ENCODE data around the gene C12orf75. TPM values are rescaled to one million over a fixed set of nuclear protein-coding genes. Genes with fewer than 3 reads are reported as not detected.
"Not testable (repeated sequence)": the region's sequence is repeated elsewhere in the genome, so short reads cannot be mapped to it uniquely, and the experiment has no call there.

Gene C12orf75
- total RNA-seq, 1 experiment from 2014 or later = 49.7 TPM

DNA sequence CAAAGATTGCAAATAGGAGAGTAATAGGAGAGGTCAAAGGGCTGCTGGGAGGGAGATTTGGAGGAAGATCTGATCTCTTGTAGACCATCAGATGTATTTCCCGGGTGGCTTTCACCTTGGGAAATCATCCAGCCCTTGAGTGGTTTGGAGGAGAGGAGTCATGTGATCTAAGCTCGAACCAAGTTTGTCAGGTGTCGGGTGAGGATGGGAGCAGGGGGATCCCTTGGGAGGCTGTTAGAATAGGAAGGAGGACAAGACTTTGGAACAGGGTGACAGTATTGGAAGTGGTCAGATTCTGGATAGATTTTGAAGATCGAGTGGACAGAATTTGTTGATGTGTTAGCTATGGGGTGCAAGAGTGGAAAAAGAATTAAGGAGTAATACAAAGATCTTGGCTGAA is 46.6 kb downstream of the C12orf75 start:
- no peak for DNase-seq (ENCODE audit: low spot score)

DNA sequence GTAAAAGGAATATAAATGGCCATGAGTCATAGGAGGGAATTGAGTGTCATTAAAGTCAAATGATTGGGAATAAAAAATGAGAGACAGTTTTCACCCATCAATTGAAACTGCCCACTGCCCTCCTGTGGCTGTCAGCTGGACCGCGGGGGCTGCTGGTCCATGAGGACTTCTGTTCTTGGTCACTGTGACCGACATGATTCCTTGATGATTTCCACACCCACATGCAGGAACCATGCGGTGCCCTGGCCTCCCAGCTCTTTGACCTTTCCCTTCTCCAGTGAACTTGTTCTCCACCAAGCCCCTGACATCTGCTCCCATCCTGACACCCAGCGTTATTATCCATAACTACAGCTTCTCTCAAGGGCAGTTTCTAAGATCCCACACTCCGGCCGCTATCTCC is 48.4 kb downstream of the C12orf75 start:
- DNase-seq (ENCODE audit: low spot score) = no peak

DNA sequence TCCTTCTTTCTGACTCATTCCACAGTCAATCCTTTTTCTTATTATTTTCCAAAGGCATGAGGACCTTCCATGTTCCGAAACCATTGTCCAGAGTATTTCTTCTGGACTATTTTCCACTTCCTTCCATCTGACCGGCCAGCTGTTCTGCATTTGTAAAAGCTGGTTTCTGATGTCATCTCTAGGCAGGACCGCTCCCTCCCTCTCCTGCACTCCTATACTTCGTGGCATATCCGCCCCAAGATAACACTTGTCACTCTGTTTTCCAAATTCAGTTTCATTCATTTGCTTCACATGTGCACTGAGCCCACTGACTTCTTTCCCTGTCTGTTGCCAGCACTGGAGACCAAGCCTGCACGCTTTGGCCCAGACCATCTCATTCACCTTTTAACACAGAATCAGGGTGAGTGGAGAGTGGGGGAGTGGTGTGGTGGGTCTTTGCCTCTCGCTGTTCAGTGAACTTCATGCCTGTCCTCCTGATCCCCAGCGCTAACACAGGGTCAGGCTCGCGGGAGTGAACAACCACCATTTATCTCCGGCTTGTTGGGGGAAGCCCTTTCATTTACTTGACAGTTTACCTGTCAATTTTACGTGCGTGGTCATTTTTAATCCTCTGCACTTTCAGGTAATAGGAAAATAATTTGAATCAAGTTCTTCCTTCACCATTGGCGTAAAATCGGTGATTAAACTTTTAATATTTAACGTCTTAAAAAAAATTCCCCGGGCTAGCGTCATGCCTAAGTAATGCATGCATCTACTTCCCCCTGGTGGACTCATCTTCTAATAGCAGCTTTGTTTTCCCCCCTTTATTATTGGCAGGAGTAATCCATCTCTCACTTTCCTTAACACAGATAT is 52.5 kb downstream of the C12orf75 start:
- DNase-seq (ENCODE audit: low spot score) = peak; percentile 32

DNA sequence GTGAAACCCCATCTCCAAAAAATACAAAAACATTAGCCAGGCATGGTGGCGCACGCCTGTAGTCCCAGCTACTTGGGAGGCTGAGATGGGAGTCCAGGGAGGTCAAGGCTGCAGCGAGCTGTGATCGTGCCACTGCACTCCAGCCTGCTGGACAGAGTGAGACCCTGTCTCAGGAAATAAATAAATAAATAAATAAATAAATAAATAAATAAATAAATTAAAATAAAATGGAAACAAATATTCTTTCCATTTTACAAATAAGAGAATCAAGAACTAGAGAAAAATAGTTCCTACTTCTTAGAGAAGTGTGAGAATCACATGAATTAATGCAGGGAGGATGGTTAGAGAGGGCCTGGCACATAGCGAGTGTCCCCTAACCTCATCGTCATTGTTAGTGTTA is 53.7 kb downstream of the C12orf75 start:
- DNase-seq (ENCODE audit: low spot score) = no peak

DNA sequence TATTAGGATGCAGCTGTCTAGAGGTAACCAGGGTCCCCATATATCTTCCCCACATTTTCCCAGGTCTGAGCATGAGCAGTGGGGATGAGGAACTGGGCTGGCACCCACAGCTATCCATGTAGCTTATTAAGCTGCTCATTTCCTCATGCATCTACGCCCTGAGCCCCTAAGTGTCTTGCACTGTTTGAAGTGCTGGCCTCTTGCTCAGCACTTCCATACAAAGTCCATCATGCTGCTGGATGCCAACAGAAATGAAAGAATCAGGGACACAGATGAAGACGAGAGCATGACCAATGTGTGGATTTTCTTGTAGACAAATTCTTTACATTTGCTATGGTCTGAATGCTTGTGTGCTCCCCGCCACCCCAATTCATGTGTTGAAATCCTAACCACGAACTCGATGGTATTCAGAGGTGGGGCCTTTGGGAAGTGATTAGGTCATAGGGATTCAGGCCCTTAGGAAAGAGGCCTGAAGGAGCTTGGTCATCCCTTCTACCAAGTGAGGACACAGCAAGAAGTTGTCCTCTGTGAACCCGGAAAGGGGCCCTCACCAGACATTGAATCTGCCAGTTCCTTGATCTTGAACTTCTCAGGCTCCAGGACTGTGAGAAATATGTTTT is 54.5 kb downstream of the C12orf75 start:
- DNase-seq (ENCODE audit: low spot score) = no peak

DNA sequence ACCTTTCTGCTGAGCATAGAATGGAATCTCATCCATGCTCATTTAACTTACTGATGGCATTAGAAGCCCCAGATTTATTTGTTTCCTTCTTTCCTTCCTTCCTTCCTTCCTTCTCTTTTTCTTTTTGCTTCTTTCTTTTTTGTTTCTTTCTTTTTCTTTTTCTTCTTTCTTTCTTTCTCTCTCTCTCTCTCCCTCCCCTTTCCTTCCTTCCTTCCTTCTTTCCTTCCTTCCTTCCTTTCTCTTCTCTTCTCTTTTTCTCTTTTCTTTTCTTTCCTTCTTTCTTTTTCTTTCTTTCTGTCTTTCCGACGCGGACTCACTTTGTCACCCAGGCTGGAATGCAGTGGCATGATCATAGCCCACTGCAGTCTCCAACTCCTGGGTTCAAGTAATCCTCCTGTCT is 55.9 kb downstream of the C12orf75 start:
- DNase-seq (ENCODE audit: low spot score) = no peak

DNA sequence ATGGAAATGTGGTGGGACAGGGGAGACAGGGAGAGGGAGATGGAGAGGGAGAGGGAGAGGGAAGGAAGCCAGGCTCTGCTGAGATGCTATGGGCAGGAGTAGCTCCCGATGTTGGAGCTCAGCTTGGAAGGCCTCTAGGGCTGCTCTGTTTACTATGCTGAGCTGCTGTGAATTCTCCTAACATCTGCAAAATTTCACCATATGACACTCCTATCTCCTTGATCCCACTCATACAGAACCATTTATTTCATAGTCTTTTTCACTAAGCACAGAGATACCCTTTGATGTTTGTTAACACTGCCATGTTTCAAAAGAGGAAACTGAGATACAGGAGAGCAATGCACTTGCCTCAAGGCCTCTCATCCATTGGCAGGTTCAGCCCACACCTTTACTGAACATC is 60.7 kb downstream of the C12orf75 start:
- no peak for DNase-seq (ENCODE audit: low spot score)

DNA sequence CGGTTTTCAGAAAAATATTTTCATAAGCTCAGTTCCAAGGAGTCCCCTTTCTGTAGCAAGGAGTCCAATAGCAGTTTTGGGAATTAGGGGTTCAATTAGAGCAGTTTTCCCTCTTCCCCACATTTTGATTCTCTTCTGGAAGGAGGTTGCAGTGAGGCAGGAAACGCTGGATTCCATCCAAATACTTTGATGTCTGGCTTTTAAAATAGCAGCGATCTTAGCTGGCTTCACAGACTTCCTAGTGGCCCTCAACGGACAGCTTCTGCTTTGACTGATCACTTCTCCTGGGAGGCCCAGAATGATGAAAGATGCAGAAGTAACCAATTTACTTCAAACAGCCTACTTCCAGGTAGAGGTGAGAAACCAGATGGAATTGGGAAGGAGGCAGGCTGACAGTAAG is 63.1 kb downstream of the C12orf75 start:
- no peak for DNase-seq (ENCODE audit: low spot score)

DNA sequence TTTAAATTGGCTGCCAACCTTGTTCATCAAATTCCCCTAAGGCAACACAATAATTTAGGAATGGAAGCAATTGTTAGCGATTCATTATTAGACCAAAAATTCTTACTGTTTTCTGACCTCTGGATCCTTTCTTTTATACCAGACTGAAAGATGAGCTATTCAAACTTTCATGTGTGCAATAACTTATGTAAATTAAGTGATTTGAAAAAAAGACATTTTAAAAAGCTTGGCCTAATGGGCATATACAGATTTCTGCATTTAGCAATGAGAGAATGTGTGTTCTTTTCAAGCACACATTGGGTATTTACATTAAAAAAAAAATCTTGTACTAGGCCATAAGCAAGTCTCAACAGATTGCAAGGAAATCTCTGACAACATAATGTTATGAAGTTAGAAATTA is 65.5 kb downstream of the C12orf75 start:
- DNase-seq (ENCODE audit: low spot score) = no peak

DNA sequence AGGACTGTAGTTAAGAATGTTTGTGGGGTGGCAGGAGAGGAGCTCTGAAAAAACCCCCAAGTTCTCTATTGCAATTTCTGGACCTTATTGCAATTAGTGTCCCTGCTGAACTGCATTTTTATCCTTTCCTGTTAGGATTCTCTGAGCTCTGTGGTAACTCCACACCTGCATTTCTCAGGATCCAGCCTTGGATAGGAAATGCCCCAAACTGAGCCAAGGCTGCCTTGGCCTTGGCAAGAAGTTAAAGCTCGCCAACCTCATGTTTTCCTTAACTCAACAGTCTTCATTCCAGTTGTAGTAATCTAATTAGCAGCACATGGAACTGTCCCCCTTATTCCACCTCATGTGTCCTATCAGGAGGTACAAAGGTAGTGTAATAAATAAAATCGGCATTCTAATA is 66.5 kb downstream of the C12orf75 start:
- no peak for DNase-seq (ENCODE audit: low spot score)

DNA sequence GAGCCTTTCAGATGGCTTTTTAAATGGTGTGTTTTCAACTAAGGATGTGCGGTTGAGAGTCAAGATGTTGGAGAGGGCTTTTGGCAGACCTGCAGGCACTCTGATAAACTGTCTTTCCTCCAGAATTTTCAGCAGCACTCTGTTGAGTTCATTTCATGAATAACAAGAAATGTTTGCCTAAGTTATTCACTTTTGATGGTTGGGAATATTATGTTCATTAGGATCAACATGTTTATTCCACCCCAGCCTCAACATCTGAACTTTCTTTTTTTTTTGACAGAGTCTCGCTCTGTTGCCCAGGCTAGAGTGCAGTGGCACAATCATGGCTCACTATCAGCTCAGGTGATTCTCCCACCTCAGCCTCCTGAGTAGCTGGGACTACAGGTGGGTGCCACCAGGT is 68.4 kb downstream of the C12orf75 start:
- DNase-seq (ENCODE audit: low spot score) = no peak

DNA sequence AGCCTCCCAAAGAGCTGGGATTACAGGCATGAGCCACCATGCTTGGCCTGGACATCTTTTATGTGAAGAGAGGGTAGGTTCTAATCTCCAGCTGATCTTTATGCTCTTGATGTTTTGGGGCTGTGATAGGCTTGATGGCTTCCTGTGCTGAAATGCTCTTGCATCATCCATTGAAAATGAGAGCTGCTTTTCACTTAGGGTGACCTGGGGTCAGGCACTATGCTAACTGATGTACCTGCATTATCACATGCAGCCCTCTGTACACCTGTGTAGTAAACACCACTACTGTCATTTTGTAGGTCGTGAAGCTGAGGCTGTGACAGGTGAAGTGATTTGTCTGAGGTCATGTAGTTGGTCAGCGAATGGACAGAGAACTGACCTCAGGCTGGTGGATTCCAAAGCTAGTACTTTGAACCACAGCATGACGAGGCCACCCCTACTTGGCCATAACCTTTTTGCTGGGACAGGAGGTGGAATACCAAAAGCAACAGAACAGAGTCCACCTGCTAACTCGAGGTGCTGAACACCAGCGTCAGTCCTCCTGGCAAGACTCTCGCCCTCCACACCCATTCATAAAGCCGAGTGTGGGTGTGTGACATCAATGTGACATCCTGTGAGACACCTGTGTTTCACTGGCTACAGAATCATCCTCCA is 69.1 kb downstream of the C12orf75 start:
- DNase-seq (ENCODE audit: low spot score) = no peak

DNA sequence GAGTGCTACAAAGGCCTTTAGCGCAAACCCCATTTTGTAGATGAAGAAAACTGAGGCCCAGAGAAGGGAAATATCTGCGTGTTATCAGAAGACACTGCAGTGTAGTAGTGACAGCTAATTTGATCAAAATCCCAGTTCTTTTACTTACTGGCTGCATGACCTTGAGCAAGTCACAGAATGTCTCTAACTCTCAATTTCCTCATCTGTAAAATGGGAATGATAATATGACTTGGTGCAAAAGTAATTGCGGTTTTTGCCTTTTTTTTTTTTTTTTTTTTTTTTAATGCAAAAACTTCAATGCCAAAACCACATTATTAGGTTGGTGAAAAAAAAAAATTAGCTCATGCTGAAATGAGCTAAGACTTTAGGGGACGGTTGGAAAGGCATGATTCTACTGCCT is 69.7 kb downstream of the C12orf75 start:
- DNase-seq (ENCODE audit: low spot score) = no peak

DNA sequence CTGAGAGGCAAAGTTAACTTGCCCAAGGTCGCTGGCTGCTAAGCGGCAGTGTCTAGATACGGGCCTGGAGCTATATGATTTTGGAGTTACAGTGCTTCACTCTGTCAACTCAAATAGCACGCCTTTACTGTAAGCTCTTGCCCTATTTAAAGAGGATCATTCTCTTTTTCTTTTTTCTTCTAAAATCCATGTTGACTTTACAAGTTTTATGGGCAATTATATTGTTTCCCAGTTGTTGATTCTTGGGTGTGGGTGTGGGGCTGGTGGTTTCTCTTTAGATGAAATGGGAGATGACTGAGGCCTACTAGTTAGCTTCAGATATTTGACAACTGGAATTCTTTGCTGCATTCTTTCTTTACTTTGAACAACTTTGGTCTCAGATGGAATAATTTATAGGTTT is 70.7 kb downstream of the C12orf75 start:
- DNase-seq (ENCODE audit: low spot score) = no peak

DNA sequence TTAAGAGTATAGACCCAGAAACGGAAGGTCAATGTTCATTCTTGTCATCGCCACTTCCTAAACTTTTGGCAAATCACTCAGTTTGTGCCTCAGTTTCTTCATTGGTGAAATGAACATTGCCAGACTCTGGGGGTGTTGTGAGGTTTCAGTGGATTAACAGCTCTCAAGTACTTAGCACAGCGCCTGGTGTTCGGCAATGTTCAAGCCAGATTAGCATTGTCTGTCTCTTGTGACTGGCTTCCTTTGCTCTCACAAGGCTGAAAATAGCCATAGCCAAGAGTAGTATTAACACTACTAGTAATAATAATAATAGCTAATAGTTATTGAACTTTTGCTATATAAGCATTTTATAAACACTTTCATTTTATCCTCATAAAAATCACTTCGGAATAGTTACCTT is 71.9 kb downstream of the C12orf75 start:
- no peak for DNase-seq (ENCODE audit: low spot score)

DNA sequence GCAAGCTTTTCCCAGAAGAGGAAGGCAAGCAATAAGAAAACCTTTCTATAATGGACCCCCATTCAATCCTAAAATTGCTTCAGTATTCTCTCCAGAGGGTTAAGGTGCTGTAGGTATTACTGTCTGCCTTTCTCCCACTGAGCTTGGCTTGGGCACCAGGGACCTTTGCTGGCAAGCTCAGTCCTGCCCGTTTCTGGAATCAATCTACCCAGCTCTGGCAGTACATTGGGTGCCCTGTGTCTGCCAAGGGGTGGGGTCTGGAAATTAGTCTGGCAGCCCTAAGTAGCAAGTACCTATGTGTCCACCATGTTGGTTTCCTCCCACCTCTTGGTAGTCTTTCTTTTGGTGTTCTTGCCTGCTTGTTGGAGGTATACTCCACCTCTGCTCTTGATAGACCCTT is 72.6 kb downstream of the C12orf75 start:
- no peak for DNase-seq (ENCODE audit: low spot score)

DNA sequence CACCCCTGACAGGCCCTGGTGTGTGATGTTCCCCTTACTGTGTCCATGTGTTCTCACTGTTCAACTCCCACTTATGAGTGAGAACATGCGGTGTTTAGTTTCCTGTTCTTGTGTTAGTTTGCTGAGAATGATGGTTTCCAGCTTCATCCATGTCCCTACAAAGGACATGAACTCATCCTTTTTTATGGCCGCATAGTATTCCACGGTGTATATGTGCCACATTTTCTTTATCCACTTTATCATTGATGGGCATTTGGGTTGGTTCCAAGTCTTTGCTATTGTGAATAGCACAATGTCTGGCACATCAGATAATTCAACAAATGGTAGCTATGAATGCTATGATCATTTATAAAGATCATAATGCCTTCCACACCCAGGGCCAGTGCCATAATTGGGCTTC is 73.6 kb downstream of the C12orf75 start:
- not testable (repeated sequence) for DNase-seq (ENCODE audit: low spot score)

DNA sequence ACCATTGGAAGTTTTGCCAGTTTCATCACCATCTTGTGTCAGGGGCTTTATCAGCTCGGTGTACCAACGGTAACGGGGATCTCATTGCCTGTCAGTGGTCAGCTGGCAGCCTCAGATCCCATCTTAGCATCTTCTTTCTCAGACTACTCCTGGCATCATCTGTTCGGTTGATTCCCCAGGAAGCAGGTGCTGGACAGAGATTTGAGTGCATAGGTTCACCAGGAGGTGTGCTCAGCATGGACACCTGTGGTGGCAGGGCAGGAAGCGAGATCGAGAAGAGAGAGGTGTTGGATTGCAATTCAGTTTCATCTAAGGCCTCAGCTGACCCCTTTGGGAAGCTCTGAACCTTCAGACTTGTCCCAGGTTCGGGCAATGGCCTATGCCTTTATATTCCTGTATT is 76.0 kb downstream of the C12orf75 start:
- no peak for DNase-seq (ENCODE audit: low spot score)

DNA sequence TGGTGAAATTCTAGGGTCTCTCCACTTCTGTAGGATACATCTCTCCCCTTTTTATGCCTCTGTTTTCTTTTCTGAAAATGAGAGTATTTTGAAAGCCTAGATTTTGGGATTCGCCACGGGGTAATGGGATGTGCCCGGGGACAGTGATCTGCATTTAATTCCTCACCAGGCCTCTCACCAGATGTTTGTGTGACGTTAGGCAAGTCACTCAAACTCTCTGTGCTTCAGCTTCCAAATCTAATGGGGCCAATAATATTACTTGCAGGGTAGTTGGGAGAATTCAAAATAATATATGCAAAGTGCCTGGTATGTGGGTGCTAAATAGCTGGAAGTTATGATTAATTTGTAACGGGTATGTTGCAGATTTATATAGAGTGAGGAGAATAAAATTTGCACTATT is 78.8 kb downstream of the C12orf75 start:
- DNase-seq (ENCODE audit: low spot score) = no peak

DNA sequence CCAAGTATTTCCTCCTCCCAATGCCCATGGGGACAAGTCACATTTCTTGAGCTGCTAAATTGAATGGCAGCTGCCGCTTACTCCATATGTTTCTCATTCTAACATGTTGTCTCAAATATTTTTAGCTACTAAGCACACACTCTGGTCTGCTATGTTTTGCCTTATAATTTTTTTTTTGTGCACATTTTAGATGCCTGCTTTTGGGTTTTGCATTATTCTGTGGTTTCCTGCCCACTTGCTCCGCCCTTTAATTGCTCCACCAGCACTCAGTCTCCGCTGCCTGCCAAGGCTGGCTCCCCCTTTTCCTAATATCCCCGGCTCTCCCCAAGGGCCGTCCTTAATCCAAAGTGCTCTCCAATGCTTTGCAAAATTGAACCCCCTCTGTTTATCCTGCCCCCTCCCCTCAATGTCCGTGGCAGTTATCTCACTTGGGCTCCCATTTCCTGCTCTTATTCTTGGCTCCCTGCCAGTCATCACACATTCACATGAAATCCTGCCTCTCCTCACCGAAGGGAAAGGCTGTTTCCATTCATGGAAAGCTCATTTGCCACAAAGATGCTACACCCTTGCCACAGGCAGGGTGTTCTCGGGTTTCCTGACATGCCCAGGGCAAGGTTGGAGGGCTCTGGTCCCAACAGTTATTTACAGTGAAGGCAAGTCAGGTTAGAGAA is 79.4 kb downstream of the C12orf75 start:
- DNase-seq (ENCODE audit: low spot score) = peak; percentile 63

DNA sequence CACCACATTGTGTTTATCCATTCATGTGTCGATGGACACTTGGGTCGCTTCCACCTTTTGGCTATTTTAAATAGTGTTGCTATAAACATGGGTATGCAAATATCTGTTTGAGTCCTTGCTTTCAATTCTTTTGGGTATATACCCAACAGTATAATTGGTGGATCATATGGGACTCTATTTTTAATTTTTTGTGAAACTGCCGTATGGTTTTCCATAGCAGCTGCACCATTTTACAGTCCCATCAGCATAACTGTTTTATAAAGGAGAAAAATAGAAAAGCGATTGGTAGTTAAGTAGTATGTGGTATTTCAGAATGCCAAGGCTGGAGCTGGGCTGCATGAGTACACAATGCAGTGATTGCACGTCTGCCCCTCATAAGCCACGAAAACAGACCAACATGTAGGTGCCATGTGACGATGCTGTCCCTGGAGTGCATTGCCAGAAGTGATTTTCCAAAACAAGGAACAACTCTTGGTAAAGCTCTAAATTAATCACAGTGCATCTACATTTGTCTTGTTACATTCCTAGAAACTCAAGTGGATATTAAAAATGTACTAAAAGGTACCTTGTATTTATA is 83.5 kb downstream of the C12orf75 start:
- DNase-seq (ENCODE audit: low spot score) = no peak

DNA sequence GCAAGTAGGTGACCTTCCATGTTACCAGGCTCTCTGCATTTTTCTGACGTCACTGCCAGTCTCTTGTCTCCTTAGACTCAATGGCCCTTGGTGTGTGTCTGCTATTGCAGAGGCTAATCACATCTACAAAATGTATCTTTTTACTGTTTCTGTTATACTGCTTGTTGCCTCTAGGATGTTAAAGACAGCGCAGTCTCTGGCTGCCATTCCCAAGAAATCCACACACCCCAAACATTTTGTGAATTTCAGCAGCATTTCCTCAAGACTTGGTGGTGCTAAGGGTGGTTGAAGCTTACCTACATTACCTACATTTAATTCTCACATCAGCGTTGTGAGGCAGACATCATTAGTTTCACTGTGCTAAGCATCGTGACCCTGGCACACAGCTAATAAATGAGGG is 87.2 kb downstream of the C12orf75 start:
- DNase-seq (ENCODE audit: low spot score) = no peak
